ENCODE results near the gene ANKRD27. TPM values are rescaled to one million over a fixed set of nuclear protein-coding genes. Genes with fewer than 3 reads are reported as not detected.

ANKRD27 gene
- total RNA-seq, 1 experiment from 2014 or later: 17.6 TPM

GRCh38 chr19:32555786-32556185, 119.2 kb downstream of the ANKRD27 start:
- DNase-seq (ENCODE audit: low read depth): no peak

- DNase-seq (ENCODE audit: low read depth): no peak
These were observed 124.3 kb downstream of the ANKRD27 start for GRCh38 chr19:32550666-32551065.

Other genes with a start within 250 kb of the ANKRD27 start
- gene PDCD5, start 94.0 kb downstream of the ANKRD27 start, total RNA-seq (2014; rRNA removed; shearing (Covaris generic)): 310 and 410 TPM in 2 replicates
- gene RGS9BP, start 668 bp upstream of the ANKRD27 start, total RNA-seq (2014; rRNA removed; shearing (Covaris generic)): 0.51 and 0.54 TPM in 2 replicates
- gene NUDT19, start 16.6 kb upstream of the ANKRD27 start, total RNA-seq (2014; rRNA removed; shearing (Covaris generic)): 9.7 and 10.5 TPM in 2 replicates
- gene TDRD12, start 44.6 kb upstream of the ANKRD27 start, total RNA-seq (2014; rRNA removed; shearing (Covaris generic)): 0.29 TPM in 1 of 2 replicates, not detected in the other
- not detected in 2 replicates for gene SLC7A9, start 194.6 kb upstream of the ANKRD27 start, total RNA-seq (2014; rRNA removed; shearing (Covaris generic))